PFSK-1 (cell line): Measurements from ENCODE around the gene CTIF.

ENCODE experiments used
- POLR2AphosphoS5 ChIP-seq: IDR thresholded peaks from 2 replicates; pipeline ENCODE4 v1.6.1; 2012; ENCODE audit warnings: low read depth, mild to moderate bottlenecking, control low read depth, low read length, moderate library complexity
- SIN3A ChIP-seq: IDR thresholded peaks from 2 replicates; pipeline ENCODE4 v1.6.1; 2012; ENCODE audit warnings: mild to moderate bottlenecking, low read length, moderate library complexity, borderline replicate concordance; ENCODE audit not compliant: insufficient read depth
- TF ChIP-seq, protein P1 (sequence below), 2 experiments: IDR thresholded peaks; 2 replicates each; pipeline versions ENCODE4 v1.6.1 to v1.8.0; 2011 to 2012; ENCODE audit warnings: low read depth in 2 of 2, low read length in 2 of 2, control low read depth in 1 of 2, inconsistent platforms in 1 of 2, mild to moderate bottlenecking in 1 of 2, moderate library complexity in 1 of 2; ENCODE audit not compliant: insufficient read depth in 1 of 2

DNA sequence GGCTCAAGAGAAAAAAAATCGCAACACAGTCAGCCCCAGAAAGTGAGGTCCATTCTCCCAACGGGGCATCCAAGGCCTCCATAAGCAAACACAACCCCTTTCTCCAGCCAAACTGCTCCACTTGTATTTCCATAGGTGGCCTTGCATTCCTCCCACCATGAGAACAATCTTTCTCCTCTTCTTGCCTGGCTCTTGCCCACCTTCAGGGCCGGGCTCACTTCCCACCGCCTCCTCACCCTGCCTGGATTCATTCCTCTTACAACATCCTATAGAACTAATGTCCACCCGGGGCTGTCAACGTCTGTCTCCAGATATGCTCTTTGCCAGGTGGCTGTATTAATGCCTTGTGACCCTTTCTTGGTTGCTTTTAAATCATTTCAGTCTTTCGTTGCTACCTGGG is 287.4 kb downstream of the CTIF start:
- TF ChIP-seq POLR2AphosphoS5 (no peak), SIN3A (no peak)
- TF ChIP-seq, protein P1, sequence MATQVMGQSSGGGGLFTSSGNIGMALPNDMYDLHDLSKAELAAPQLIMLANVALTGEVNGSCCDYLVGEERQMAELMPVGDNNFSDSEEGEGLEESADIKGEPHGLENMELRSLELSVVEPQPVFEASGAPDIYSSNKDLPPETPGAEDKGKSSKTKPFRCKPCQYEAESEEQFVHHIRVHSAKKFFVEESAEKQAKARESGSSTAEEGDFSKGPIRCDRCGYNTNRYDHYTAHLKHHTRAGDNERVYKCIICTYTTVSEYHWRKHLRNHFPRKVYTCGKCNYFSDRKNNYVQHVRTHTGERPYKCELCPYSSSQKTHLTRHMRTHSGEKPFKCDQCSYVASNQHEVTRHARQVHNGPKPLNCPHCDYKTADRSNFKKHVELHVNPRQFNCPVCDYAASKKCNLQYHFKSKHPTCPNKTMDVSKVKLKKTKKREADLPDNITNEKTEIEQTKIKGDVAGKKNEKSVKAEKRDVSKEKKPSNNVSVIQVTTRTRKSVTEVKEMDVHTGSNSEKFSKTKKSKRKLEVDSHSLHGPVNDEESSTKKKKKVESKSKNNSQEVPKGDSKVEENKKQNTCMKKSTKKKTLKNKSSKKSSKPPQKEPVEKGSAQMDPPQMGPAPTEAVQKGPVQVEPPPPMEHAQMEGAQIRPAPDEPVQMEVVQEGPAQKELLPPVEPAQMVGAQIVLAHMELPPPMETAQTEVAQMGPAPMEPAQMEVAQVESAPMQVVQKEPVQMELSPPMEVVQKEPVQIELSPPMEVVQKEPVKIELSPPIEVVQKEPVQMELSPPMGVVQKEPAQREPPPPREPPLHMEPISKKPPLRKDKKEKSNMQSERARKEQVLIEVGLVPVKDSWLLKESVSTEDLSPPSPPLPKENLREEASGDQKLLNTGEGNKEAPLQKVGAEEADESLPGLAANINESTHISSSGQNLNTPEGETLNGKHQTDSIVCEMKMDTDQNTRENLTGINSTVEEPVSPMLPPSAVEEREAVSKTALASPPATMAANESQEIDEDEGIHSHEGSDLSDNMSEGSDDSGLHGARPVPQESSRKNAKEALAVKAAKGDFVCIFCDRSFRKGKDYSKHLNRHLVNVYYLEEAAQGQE (IDR thresholded peaks at IDR 0.05; ENCODE audit: insufficient read depth in 1 of 2, low read depth in 2 of 2, low read length in 2 of 2) = no peak
